ENCODE data around the gene CLSTN1.

Gene CLSTN1

GRCh38 chr1:9847269-9847668, 23.5 kb upstream of the CLSTN1 start:
- H3K4me3 ChIP-seq (ENCODE audit: low read length) = no peak overlapping the region
- no peaks in the 10 kb centered on the region for H3K4me1 ChIP-seq (ENCODE audit: control insufficient read depth, insufficient read depth, low read length)
- H3K27ac ChIP-seq (ENCODE audit: low read depth, low read length) = no peak overlapping the region

GRCh38 chr1:9846611-9847171, 22.9 kb upstream of the CLSTN1 start:
- no peaks in the 10 kb centered on the region for H3K27me3 ChIP-seq (ENCODE audit: control insufficient read depth, insufficient read depth, low read length)
- no peaks in the 10 kb centered on the region for H3K4me1 ChIP-seq (ENCODE audit: control insufficient read depth, insufficient read depth, low read length)

More at GRCh38 chr1:9847269-9847668, 23.5 kb upstream of the CLSTN1 start:
- H3K27me3 ChIP-seq (ENCODE audit: control insufficient read depth, insufficient read depth, low read length) = no peaks in the 10 kb centered on the region
- H3K9ac ChIP-seq (ENCODE audit: low read length) = no peak overlapping the region
- H3K36me3 ChIP-seq (ENCODE audit: control insufficient read depth, insufficient read depth, low read length) = peaks cover 2% of the 10 kb centered on the region

DNA sequence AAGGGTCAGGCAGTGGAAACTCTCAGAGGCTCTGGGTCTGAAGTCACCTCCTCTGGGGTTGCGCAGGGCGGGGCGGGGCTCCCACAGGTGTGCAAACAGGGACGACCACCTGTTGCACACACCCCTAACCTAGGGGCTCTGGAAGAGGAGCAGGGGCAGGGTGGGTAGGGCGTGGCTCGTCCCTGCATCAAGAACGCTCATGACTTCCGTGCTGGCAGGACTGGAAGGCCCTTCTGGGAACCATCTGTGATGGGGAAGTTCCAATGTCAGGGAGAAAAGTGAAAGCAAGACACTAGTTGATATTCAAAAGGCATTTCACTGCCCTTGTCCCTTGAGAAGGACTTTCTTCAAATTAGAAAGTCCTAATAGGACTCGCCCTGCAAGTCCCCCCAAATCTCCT, 22.1 kb upstream of the CLSTN1 start:
- peaks cover 2% of the 10 kb centered on the region for H3K36me3 ChIP-seq (ENCODE audit: control insufficient read depth, insufficient read depth, low read length)
- no peaks in the 10 kb centered on the region for H3K4me1 ChIP-seq (ENCODE audit: control insufficient read depth, insufficient read depth, low read length)
- H3K27ac ChIP-seq (ENCODE audit: low read depth, low read length) = no peak overlapping the region
- no peak overlapping the region for H3K9ac ChIP-seq (ENCODE audit: low read length)
- H3K4me3 ChIP-seq (ENCODE audit: low read length) = no peak overlapping the region
- no peaks in the 10 kb centered on the region for H3K27me3 ChIP-seq (ENCODE audit: control insufficient read depth, insufficient read depth, low read length)

More at GRCh38 chr1:9846611-9847171, 22.9 kb upstream of the CLSTN1 start:
- H3K36me3 ChIP-seq (ENCODE audit: control insufficient read depth, insufficient read depth, low read length) = peaks cover 2% of the 10 kb centered on the region
- no peak overlapping the region for H3K27ac ChIP-seq (ENCODE audit: low read depth, low read length)
- H3K9ac ChIP-seq (ENCODE audit: low read length) = no peak overlapping the region
- H3K4me3 ChIP-seq (ENCODE audit: low read length) = no peak overlapping the region

DNA sequence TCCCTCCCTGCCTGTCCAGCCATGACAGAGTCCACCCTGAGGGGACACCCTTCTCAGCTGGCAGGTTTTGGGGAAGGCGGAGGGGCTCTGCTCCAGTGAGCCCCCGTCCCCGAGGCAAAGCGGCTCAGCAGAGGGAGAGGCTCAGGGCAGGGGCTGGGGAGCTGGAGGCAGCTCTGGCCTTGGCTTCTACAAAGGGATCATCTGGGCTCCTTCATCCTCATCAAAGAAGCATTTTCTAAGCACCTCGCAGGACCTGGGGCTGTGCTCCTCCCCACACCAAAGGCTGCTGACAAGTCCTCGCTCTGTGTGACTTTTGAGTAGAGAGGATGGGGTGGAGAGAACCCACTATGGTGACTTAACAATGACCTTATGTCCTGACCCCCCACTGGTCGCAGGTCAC, 21.0 kb upstream of the CLSTN1 start:
- H3K4me1 ChIP-seq (ENCODE audit: control insufficient read depth, insufficient read depth, low read length) = no peaks in the 10 kb centered on the region

DNA sequence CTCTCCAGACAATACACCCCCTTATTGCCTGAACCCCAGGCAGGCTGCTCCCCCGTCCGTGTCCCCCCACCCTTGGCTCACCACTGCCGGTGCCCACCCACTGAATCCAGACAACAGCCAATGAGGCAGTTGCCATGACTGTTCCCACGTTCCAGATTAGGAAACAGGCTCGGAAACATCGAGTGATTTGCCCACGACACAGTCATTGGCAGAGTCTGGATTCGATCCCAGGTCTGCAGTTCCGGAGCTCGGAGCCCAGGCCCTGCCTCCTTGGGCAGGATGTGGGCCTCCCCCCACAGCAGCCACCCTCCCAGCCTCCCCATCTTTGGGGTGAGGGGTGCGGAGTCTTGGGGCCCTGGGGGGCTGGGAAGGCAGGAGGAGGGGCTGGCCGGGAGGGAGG, 20.3 kb upstream of the CLSTN1 start:
- no peak overlapping the region for H3K4me3 ChIP-seq (ENCODE audit: low read length)

More for the DNA sequence above, 21.0 kb upstream of the CLSTN1 start:
- Histone ChIP-seq H3K36me3 (ENCODE audit: control insufficient read depth, insufficient read depth, low read length) (peaks cover 2% of the 10 kb centered on the region), H3K27me3 (ENCODE audit: control insufficient read depth, insufficient read depth, low read length) (no peaks in the 10 kb centered on the region), H3K4me3 (ENCODE audit: low read length) (no peak overlapping the region), H3K27ac (ENCODE audit: low read depth, low read length) (no peak overlapping the region), H3K9ac (ENCODE audit: low read length) (no peak overlapping the region)

DNA sequence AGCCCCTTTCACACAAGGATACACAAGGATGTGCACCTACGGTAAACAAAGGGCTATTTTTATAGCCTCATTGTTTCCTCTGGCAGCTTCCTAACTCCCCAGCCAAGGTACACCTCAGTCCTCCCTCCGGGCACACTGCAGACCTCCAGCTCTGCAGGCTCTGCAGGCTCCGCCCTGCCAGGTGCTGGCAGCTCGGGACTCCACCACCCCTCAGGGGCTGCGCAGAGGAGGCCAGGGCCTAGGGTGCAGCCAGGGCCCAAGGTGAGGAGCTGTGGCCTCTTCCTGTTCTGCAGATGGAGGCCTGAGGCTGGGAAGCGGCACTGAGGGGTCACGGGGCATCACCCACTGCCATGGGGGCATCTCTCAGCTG, 19.8 kb upstream of the CLSTN1 start:
- Histone ChIP-seq H3K9ac (ENCODE audit: low read length) (no peak overlapping the region), H3K4me3 (ENCODE audit: low read length) (no peak overlapping the region), H3K27me3 (ENCODE audit: control insufficient read depth, insufficient read depth, low read length) (no peaks in the 10 kb centered on the region), H3K27ac (ENCODE audit: low read depth, low read length) (no peak overlapping the region), H3K36me3 (ENCODE audit: control insufficient read depth, insufficient read depth, low read length) (no peaks in the 10 kb centered on the region), H3K4me1 (ENCODE audit: control insufficient read depth, insufficient read depth, low read length) (no peaks in the 10 kb centered on the region)

More for the DNA sequence above, 20.3 kb upstream of the CLSTN1 start:
- no peak overlapping the region for H3K9ac ChIP-seq (ENCODE audit: low read length)
- no peaks in the 10 kb centered on the region for H3K27me3 ChIP-seq (ENCODE audit: control insufficient read depth, insufficient read depth, low read length)
- no peak overlapping the region for H3K27ac ChIP-seq (ENCODE audit: low read depth, low read length)
- H3K36me3 ChIP-seq (ENCODE audit: control insufficient read depth, insufficient read depth, low read length) = peaks cover 2% of the 10 kb centered on the region
- no peaks in the 10 kb centered on the region for H3K4me1 ChIP-seq (ENCODE audit: control insufficient read depth, insufficient read depth, low read length)

GRCh38 chr1:9842781-9843575, 19.2 kb upstream of the CLSTN1 start:
- no peaks in the 10 kb centered on the region for H3K36me3 ChIP-seq (ENCODE audit: control insufficient read depth, insufficient read depth, low read length)
- no peaks in the 10 kb centered on the region for H3K27me3 ChIP-seq (ENCODE audit: control insufficient read depth, insufficient read depth, low read length)
- H3K4me3 ChIP-seq (ENCODE audit: low read length) = no peak overlapping the region
- H3K4me1 ChIP-seq (ENCODE audit: control insufficient read depth, insufficient read depth, low read length) = no peaks in the 10 kb centered on the region
- H3K9ac ChIP-seq (ENCODE audit: low read length) = no peak overlapping the region
- no peak overlapping the region for H3K27ac ChIP-seq (ENCODE audit: low read depth, low read length)

DNA sequence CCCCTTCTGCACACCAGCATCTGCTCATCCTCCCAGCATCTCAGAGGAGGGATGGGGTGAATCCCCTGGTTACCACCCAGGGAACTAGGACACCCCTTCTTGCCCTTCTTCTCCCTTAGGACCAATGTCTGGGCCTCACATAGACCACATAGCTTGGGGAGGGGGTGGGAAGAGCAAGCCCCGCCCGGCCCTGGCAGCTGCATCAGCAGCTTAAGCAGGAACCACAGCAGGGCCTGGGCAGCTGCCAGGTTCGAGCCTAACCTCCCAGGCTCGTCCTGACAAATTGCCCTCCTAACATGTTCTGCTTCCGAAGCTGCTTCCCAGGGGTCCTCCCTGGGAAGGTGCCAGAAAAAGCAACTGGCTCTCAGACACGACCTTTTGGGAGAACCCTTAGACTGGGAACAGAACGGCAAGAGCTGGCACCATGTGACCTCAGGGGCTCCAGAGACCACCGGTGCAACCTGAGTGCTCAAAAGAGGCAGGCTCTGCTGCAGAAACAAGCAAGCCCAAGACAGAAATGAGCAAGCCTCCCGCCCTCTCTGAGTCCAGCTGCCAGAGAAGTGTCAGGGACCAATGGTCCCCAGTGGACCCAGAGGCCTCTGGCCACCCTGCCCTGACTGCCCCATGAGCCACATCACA, 18.4 kb upstream of the CLSTN1 start:
- Histone ChIP-seq H3K36me3 (ENCODE audit: control insufficient read depth, insufficient read depth, low read length) (no peaks in the 10 kb centered on the region), H3K27ac (ENCODE audit: low read depth, low read length) (no peak overlapping the region), H3K4me1 (ENCODE audit: control insufficient read depth, insufficient read depth, low read length) (no peaks in the 10 kb centered on the region), H3K27me3 (ENCODE audit: control insufficient read depth, insufficient read depth, low read length) (no peaks in the 10 kb centered on the region), H3K9ac (ENCODE audit: low read length) (no peak overlapping the region), H3K4me3 (ENCODE audit: low read length) (no peak overlapping the region)

- Histone ChIP-seq H3K27me3 (ENCODE audit: control insufficient read depth, insufficient read depth, low read length) (no peaks in the 10 kb centered on the region), H3K27ac (ENCODE audit: low read depth, low read length) (no peak overlapping the region), H3K4me1 (ENCODE audit: control insufficient read depth, insufficient read depth, low read length) (no peaks in the 10 kb centered on the region), H3K36me3 (ENCODE audit: control insufficient read depth, insufficient read depth, low read length) (no peaks in the 10 kb centered on the region), H3K4me3 (ENCODE audit: low read length) (no peak overlapping the region), H3K9ac (ENCODE audit: low read length) (no peak overlapping the region)
These were observed 17.7 kb upstream of the CLSTN1 start for GRCh38 chr1:9841460-9841859.

GRCh38 chr1:9840176-9840575, 16.4 kb upstream of the CLSTN1 start:
- Histone ChIP-seq H3K4me3 (ENCODE audit: low read length) (no peak overlapping the region), H3K4me1 (ENCODE audit: control insufficient read depth, insufficient read depth, low read length) (peaks cover 4% of the 10 kb centered on the region), H3K9ac (ENCODE audit: low read length) (no peak overlapping the region), H3K36me3 (ENCODE audit: control insufficient read depth, insufficient read depth, low read length) (no peaks in the 10 kb centered on the region), H3K27ac (ENCODE audit: low read depth, low read length) (no peak overlapping the region), H3K27me3 (ENCODE audit: control insufficient read depth, insufficient read depth, low read length) (no peaks in the 10 kb centered on the region)

GRCh38 chr1:9838946-9839345, 15.2 kb upstream of the CLSTN1 start:
- no peaks in the 10 kb centered on the region for H3K27me3 ChIP-seq (ENCODE audit: control insufficient read depth, insufficient read depth, low read length)
- no peak overlapping the region for H3K27ac ChIP-seq (ENCODE audit: low read depth, low read length)
- peaks cover 5% of the 10 kb centered on the region for H3K4me1 ChIP-seq (ENCODE audit: control insufficient read depth, insufficient read depth, low read length)
- H3K4me3 ChIP-seq (ENCODE audit: low read length) = no peak overlapping the region
- H3K9ac ChIP-seq (ENCODE audit: low read length) = no peak overlapping the region
- no peaks in the 10 kb centered on the region for H3K36me3 ChIP-seq (ENCODE audit: control insufficient read depth, insufficient read depth, low read length)

GRCh38 chr1:9836632-9836960, 12.8 kb upstream of the CLSTN1 start:
- no peak overlapping the region for H3K4me3 ChIP-seq (ENCODE audit: low read length)
- no peaks in the 10 kb centered on the region for H3K36me3 ChIP-seq (ENCODE audit: control insufficient read depth, insufficient read depth, low read length)
- H3K27me3 ChIP-seq (ENCODE audit: control insufficient read depth, insufficient read depth, low read length) = no peaks in the 10 kb centered on the region
- H3K4me1 ChIP-seq (ENCODE audit: control insufficient read depth, insufficient read depth, low read length) = peaks cover 5% of the 10 kb centered on the region
- H3K9ac ChIP-seq (ENCODE audit: low read length) = no peak overlapping the region
- H3K27ac ChIP-seq (ENCODE audit: low read depth, low read length) = peak overlapping the region; percentile 65
